NOMO-1 (cell line): ENCODE measurements around the gene MARK1.
A peak's percentile ranks its signal among the peaks of the same experiment; 100 is the strongest.

Experiments
- DNase-seq, 2 experiments: peaks; one replicate each; lab custom pipeline; 2025; ENCODE audit not compliant: unreplicated experiment in 2 of 2; lab: John Stamatoyannopoulos, UW

MARK1 gene

DNA sequence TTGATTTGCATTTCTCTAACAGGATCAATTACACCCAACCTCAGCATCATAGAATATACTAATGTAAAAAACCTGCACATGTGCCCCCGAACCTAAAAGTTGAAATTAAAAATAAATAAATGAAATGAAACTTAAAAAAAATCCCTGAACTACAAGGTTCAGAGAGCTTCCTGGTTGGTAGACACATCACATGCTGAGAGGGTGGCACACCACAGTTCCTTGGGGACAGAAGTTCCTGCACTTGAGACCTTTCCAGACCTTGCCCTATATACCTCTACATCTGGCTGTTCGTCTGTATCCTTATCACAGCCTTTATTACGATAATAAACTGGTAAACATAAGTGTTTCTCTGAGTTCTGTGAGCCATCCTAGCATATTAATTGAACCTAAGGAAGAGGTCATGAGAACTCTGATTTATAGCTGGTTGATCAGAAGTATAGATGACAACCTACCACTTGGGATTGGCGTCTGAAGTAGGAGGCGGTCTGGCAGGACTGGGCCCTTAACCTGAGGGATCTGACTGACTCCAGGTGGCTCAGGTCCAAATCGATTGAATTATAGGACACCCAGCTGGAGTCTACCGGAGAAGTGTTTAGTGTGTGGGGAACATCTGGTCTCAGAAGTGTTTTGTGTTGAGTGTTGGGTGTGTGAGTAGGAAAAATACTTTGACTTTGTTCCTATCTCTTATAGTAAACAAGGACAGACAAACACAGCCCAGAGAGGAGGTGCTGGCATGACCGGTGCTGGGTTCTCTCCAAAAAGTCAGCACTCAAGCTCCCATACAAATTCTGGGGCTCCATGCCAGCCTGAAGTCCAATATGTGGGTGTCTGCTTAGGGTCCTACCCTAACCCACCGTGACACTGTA is 181.2 kb downstream of the MARK1 start:
- no peak for DNase-seq

DNA sequence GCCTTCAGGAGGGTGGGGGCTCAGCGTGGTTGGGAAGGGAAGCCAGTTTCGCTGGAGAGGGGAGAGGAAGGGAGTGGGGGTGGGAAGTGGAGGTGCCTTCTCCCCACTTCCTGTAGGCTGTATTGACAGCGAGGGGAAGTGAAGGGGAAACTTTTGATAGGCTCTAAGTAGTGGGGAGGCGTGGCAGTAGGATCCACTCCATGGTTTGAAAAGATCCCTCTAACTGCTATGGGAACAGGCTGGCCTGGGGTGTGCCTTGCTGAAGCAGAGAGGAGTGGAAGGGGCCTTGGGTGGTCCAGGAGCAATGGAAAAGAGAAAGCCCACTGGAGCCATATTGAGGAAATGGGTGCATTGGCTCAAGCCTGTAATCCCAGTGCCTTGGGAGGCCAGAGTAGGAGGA is 182.4 kb downstream of the MARK1 start:
- no peak for DNase-seq

GRCh38 chr1:220711056-220711809 is 183.3 kb downstream of the MARK1 start:
- peak; percentile 67 to 91 for DNase-seq
